Activated CD8-positive, alpha-beta T cell treated with anti-CD3 and anti-CD28 coated beads for 36 hours (primary cell): Measurements from ENCODE around the gene USF2. TPM values are rescaled to one million over a fixed set of nuclear protein-coding genes. Genes with fewer than 3 reads are reported as not detected.
A peak's percentile ranks its signal among the peaks of the same experiment; 100 is the strongest.

Experiments
- ATAC-seq: fragments of 200-7000 bp; cut with Tn5 transposase; one replicate; pipeline ENCODE4 v1.10.0; 2021; ENCODE audit warnings: mild to moderate bottlenecking, moderate library complexity
- CTCF ChIA-PET: fragments of 350-600 bp; sonication (Branson Sonifier 250); formaldehyde crosslinking; loops from one replicate; lab custom pipeline; 2021; ENCODE audit warnings: antibody characterized with exemption; lab: Charles Lee
- POLR2A ChIA-PET: fragments of 350-600 bp; sonication (Branson Sonifier 250); formaldehyde crosslinking; loops from one replicate; lab custom pipeline; 2021; ENCODE audit warnings: antibody characterized with exemption; lab: Charles Lee
- DNase-seq: peaks from one replicate; pipeline ENCODE4 v3.0.0-alpha.2; 2020
- H3K27ac Mint-ChIP-seq: one replicate; pipeline ENCODE4 v1.8.0; 2021; ENCODE audit warnings: mild to moderate bottlenecking, mixed read lengths
- H3K27me3 Mint-ChIP-seq: one replicate; pipeline ENCODE4 v1.8.0; 2021; ENCODE audit warnings: mixed read lengths
- H3K36me3 Mint-ChIP-seq: one replicate; pipeline ENCODE4 v1.8.0; 2021; ENCODE audit warnings: low read depth, mixed read lengths
- H3K4me1 Mint-ChIP-seq: one replicate; pipeline ENCODE4 v1.8.0; 2021; ENCODE audit warnings: low read depth, mixed read lengths
- H3K4me3 Mint-ChIP-seq: one replicate; pipeline ENCODE4 v1.8.0; 2021; ENCODE audit warnings: mild to moderate bottlenecking, moderate library complexity, mixed read lengths
- H3K9me3 Mint-ChIP-seq: one replicate; pipeline ENCODE4 v1.8.0; 2021; ENCODE audit warnings: mixed read lengths
- intact Hi-C: fragments of 100-400 bp; cut with micrococcal nuclease; formaldehyde crosslinking; loops from one replicate; pipeline ENCODE4 v1.10.0; 2022
- total RNA-seq, 2 experiments: library from RNA; stranded (reverse); gene quantifications; one replicate each; pipeline ENCODE4 v1.2.3, GENCODE V29; 2021
- TF ChIP-seq, protein P1 (sequence below): fragments of 200-600 bp; IDR thresholded peaks from one replicate; pipeline ENCODE4 v1.8.0; 2022; ENCODE audit warnings: antibody characterized with exemption, mild to moderate bottlenecking

Gene USF2
- total RNA-seq, 2 experiments from 2014 or later: 111 to 115 TPM

DNA sequence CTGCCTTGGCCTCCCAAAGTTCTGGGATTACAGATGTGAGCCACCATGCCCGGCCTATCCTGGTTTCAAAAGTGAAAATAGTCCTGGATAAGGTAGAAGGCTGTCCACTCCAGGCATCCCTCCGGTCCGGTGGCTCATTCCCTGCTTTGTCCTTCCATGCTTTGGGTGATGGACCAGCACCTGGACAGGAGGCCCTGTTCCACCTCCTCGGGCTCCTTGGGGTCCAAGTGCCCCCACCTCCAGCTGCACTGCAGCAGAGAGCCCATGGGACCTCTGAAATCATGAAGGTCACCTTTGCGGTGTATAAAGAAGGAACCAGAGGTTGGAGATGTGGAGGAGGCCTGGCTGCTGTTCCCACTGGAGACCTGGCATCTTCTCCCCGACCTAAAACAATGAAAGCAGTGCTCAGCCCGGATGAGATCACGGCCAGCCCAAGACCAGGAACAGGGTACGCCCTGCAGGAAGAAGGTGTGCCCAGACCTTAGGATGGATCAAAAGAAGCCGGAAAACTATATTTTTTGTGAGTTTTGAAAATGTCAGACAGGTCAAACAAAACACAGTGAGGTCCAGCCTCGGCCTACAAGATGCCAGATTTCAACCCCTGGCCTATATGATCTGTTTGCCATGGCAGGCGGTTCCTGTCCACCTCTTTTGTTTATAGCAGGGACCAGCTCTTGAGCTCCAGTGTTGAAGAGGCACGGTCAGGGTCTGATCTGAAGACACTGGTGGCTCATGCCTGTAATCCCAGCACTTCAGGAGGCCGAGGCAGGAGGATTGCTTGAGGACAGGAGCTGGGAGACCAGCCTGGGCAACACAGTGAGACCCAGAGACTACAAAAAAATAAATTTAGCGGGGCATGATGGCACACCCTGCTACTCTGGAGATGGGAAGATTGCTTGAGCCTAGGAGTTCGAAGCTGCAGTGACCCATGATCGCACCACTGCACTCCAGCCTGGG lies 14.1 kb upstream of the USF2 start:
- ATAC-seq (no peak), DNase-seq (no peak)
- intact Hi-C loops: no loop called here
- POLR2A ChIA-PET: interaction anchor here (0.6 to 2.3 kb wide), 2 partner anchors 10 to 232 kb away, joined by 3 to 11 read pairs; no protein-coding TSS in a partner anchor
- Mint-ChIP-seq H3K27me3 (no peaks in the 10 kb centered on the region), H3K4me1 (peaks cover 36% of the 10 kb centered on the region), H3K36me3 (peaks cover 15% of the 10 kb centered on the region), H3K9me3 (no peaks in the 10 kb centered on the region), H3K27ac (no peak overlapping the region), H3K4me3 (no peak overlapping the region)
- TF ChIP-seq, protein P1, sequence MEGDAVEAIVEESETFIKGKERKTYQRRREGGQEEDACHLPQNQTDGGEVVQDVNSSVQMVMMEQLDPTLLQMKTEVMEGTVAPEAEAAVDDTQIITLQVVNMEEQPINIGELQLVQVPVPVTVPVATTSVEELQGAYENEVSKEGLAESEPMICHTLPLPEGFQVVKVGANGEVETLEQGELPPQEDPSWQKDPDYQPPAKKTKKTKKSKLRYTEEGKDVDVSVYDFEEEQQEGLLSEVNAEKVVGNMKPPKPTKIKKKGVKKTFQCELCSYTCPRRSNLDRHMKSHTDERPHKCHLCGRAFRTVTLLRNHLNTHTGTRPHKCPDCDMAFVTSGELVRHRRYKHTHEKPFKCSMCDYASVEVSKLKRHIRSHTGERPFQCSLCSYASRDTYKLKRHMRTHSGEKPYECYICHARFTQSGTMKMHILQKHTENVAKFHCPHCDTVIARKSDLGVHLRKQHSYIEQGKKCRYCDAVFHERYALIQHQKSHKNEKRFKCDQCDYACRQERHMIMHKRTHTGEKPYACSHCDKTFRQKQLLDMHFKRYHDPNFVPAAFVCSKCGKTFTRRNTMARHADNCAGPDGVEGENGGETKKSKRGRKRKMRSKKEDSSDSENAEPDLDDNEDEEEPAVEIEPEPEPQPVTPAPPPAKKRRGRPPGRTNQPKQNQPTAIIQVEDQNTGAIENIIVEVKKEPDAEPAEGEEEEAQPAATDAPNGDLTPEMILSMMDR: no peak
- CTCF ChIA-PET: interaction anchor here (0.6 to 2.0 kb wide), 3 partner anchors 10 to 188 kb away, joined by 3 to 6 read pairs (median 3); no protein-coding TSS in a partner anchor

DNA sequence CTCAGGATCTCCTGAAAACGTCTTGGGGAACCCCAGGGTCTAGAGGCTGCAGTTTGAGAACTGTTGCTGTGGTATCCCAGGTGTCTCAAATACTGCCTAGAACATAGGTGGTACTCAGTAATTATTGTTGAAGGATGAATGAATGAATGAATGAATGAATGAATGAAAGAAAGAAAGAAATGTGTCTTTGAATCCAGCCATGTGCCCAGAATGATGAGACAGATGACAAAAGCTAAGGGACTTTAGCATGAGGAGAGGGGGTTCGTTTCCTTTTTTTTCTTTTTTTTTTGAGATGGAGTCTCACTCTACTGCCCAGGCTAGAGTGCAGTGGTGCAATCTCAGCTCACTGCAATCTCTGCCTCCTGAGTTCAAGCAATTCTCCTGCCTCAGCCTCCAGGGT lies 12.2 kb upstream of the USF2 start:
- H3K36me3 Mint-ChIP-seq: peaks cover 4% of the 10 kb centered on the region
- peaks cover 25% of the 10 kb centered on the region for H3K4me1 Mint-ChIP-seq
- CTCF ChIA-PET: interaction anchor here (1.1 to 1.7 kb wide), 2 partner anchors 13 to 115 kb away, joined by 3 read pairs; no protein-coding TSS in a partner anchor
- no peak for ATAC-seq
- no peaks in the 10 kb centered on the region for H3K9me3 Mint-ChIP-seq
- H3K27me3 Mint-ChIP-seq: no peaks in the 10 kb centered on the region
- DNase-seq: no peak
- H3K4me3 Mint-ChIP-seq: no peak overlapping the region
- TF ChIP-seq, protein P1: no peak
- H3K27ac Mint-ChIP-seq: no peak overlapping the region
- intact Hi-C loops: no loop called here
- POLR2A ChIA-PET: interaction anchor here (1.3 to 2.3 kb wide), 2 partner anchors 9 to 16 kb away, joined by 4 to 11 read pairs; no protein-coding TSS in a partner anchor

DNA sequence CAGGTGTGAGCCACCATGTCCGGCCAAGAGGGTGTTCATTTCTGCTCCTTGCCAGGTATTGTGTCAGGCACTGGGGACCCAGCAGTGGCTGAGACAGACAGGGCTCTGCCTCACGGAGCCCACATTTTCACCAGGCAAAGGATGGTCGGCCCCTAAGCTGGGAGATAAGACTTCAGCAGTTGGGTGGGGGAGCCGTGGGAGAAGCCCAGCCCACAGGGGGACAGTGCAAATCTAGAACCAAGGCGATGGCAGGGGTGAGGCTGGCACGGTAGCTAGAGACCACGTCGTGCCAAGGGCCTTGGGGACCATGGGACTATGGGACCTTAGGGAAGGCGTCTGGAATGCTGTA lies 11.7 kb upstream of the USF2 start:
- POLR2A ChIA-PET: interaction anchor here (1.3 kb wide), 1 partner anchor 16 kb away, joined by 4 read pairs; no protein-coding TSS in a partner anchor
- Mint-ChIP-seq H3K4me3 (no peak overlapping the region), H3K27me3 (no peaks in the 10 kb centered on the region), H3K27ac (no peak overlapping the region), H3K9me3 (no peaks in the 10 kb centered on the region), H3K4me1 (peaks cover 24% of the 10 kb centered on the region), H3K36me3 (peaks cover 3% of the 10 kb centered on the region)
- DNase-seq (no peak), ATAC-seq (no peak)
- CTCF ChIA-PET: interaction anchor here (1.1 to 1.7 kb wide), 2 partner anchors 13 to 115 kb away, joined by 3 read pairs; no protein-coding TSS in a partner anchor
- TF ChIP-seq, protein P1: no peak
- intact Hi-C loops: no loop called here

DNA sequence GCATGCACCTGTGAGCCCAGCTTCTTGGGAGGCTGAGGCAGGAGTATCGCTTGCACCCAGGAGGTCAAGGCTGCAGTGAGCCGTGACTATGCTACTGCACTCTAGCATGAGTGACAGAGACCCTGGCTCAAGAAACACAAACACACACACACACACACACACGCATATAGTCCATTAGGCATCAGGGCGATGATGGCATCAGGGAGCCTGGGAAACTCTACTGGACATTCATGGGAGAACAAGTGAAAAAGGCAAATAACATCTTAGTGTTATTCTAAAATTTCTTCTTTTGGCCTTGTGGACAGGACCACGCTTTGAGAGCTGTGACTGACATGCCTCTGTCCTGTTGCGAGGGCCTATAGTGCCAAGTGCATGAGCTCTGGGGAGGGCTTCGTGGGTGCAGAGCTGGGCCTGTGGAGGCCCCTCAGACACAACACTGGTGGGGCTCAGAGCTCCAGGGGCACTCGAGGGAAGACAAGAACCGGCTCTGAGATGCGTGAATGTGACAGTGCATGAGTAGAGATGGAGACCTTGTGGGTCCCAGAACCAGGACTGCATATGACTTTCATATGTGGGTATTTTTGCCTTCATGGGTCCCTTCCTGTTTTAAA lies 8.0 kb upstream of the USF2 start:
- Mint-ChIP-seq H3K27ac (peak overlapping the region; percentile 57), H3K27me3 (no peaks in the 10 kb centered on the region), H3K36me3 (peaks cover 3% of the 10 kb centered on the region), H3K4me1 (peaks cover 29% of the 10 kb centered on the region), H3K9me3 (no peaks in the 10 kb centered on the region), H3K4me3 (no peak overlapping the region)
- intact Hi-C loops: loop anchor here (10.0 kb wide), 1 partner anchor 116 kb away; the partner anchor contains the start of gene FXYD7
- ChIA-PET CTCF (no interaction called here), POLR2A (interaction anchor here (1.5 to 2.3 kb wide), 2 partner anchors 10 to 13 kb away, joined by 3 to 7 read pairs; no protein-coding TSS in a partner anchor)
- TF ChIP-seq, protein P1: no peak
- ATAC-seq (no peak), DNase-seq (no peak)
